ENCODE data around the gene UBE2H.
"Not testable (repeated sequence)": the region's sequence is repeated elsewhere in the genome, so short reads cannot be mapped to it uniquely, and the experiment has no call there.

Gene UBE2H

GRCh38 chr7:129843978-129844840 lies 108.6 kb downstream of the UBE2H start:
- DNase-seq (ENCODE audit: low read depth): no peak

GRCh38 chr7:129843365-129843898 lies 109.3 kb downstream of the UBE2H start:
- no peak for DNase-seq (ENCODE audit: low read depth)

- no peak for DNase-seq (ENCODE audit: low read depth)
Measured at GRCh38 chr7:129841465-129841864, 111.3 kb downstream of the UBE2H start.

GRCh38 chr7:129840757-129841156 lies 112.0 kb downstream of the UBE2H start:
- no peak for DNase-seq (ENCODE audit: low read depth)

GRCh38 chr7:129836983-129837382 lies 115.8 kb downstream of the UBE2H start:
- DNase-seq (ENCODE audit: low read depth): no peak

GRCh38 chr7:129835569-129835968 lies 117.2 kb downstream of the UBE2H start:
- no peak for DNase-seq (ENCODE audit: low read depth)

GRCh38 chr7:129833353-129833752 lies 119.4 kb downstream of the UBE2H start:
- DNase-seq (ENCODE audit: low read depth): not testable (repeated sequence)

- no peak for DNase-seq (ENCODE audit: low read depth)
Measured at GRCh38 chr7:129832701-129833227, 120.0 kb downstream of the UBE2H start.

- DNase-seq (ENCODE audit: low read depth): no peak
Measured at GRCh38 chr7:129832282-129832681, 120.5 kb downstream of the UBE2H start.

GRCh38 chr7:129831424-129832058 lies 121.2 kb downstream of the UBE2H start:
- DNase-seq (ENCODE audit: low read depth): no peak

- DNase-seq (ENCODE audit: low read depth): no peak
Measured at GRCh38 chr7:129830949-129831348, 121.8 kb downstream of the UBE2H start.

GRCh38 chr7:129829737-129830631 lies 122.8 kb downstream of the UBE2H start:
- no peak for DNase-seq (ENCODE audit: low read depth)

- DNase-seq (ENCODE audit: low read depth): no peak
Measured at GRCh38 chr7:129828989-129829736, 123.6 kb downstream of the UBE2H start.

GRCh38 chr7:129828078-129828762 lies 124.5 kb downstream of the UBE2H start:
- no peak for DNase-seq (ENCODE audit: low read depth)

GRCh38 chr7:129827467-129827990 lies 125.2 kb downstream of the UBE2H start:
- no peak for DNase-seq (ENCODE audit: low read depth)

- not testable (repeated sequence) for DNase-seq (ENCODE audit: low read depth)
Measured at GRCh38 chr7:129826895-129827294, 125.9 kb downstream of the UBE2H start.

- DNase-seq (ENCODE audit: low read depth): no peak
Measured at GRCh38 chr7:129825209-129825970, 127.4 kb downstream of the UBE2H start.

GRCh38 chr7:129824291-129825208 lies 128.2 kb downstream of the UBE2H start:
- DNase-seq (ENCODE audit: low read depth): no peak
